ENCODE measurements around the gene PIP5KL1.

Gene PIP5KL1

GRCh38 chr9:127962278-127962677, 31.7 kb upstream of the PIP5KL1 start:
- H3K4me3 ChIP-seq (ENCODE audit: low read depth, low read length): no peak overlapping the region
- DNase-seq (ENCODE audit: low read depth): no peak
- no peak for TF ChIP-seq CTCF (conservative IDR thresholded peaks at IDR 0.05; ENCODE audit: low read depth, low read length)

GRCh38 chr9:127961613-127962155, 31.1 kb upstream of the PIP5KL1 start:
- no peak for DNase-seq (ENCODE audit: low read depth)
- no peak for TF ChIP-seq CTCF (conservative IDR thresholded peaks at IDR 0.05; ENCODE audit: low read depth, low read length)
- H3K4me3 ChIP-seq (ENCODE audit: low read depth, low read length): no peak overlapping the region

DNA sequence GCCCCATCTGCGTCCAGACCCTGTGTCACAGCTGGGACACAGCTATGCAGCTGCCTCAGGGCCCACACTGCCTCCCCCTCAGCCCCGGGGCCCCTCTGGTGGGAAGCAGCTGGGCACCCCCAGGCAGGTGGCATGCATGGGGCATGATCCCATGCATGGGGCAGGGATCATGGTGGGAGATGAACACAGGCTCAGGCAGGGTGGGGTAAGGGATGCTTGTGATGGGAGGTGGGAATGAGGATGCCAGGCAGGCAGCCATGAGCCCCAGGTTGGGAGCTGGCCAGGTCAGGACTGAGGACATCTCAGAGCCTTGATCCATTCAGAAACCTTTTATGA, 30.5 kb upstream of the PIP5KL1 start:
- no peak for TF ChIP-seq CTCF (conservative IDR thresholded peaks at IDR 0.05; ENCODE audit: low read depth, low read length)
- no peak overlapping the region for H3K4me3 ChIP-seq (ENCODE audit: low read depth, low read length)
- no peak for DNase-seq (ENCODE audit: low read depth)

DNA sequence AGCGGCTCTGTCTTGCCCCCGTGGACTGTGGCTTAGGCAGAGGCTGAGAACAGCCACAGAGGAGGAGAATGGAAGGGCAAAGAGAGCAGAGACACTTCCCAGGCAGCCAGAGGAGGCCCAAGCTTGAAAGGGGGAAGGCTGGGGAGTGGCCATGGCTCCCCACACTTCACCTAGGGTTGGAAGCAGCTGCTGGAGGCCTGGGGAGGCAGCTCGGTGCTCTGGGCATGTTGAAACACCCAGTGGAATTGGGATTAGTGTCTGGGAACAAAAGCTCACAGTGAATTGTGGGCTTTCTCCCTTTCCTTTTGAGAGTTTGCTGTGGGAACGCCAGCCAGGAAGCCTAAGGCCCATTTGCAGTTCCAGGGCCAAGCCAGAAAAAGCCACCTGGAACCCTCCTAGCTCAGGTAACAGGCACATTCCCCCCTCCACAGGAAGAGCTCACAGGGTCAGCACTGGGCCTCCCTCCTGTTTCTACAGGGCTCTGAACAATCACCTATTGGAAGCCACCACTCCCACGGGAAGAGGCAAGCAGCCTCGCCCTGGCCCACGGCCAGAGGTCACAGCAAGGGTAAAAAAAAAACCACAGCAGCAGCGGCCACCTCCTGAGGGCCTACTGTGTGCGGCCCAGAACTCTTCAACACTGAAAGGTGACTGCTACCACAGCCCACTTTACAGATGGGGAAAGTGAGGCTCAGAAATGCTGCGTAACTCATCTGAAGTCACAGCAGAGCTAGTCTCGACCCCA, 30.0 kb upstream of the PIP5KL1 start:
- TF ChIP-seq CTCF (conservative IDR thresholded peaks at IDR 0.05; ENCODE audit: low read depth, low read length): no peak
- no peak for DNase-seq (ENCODE audit: low read depth)
- H3K4me3 ChIP-seq (ENCODE audit: low read depth, low read length): no peak overlapping the region

DNA sequence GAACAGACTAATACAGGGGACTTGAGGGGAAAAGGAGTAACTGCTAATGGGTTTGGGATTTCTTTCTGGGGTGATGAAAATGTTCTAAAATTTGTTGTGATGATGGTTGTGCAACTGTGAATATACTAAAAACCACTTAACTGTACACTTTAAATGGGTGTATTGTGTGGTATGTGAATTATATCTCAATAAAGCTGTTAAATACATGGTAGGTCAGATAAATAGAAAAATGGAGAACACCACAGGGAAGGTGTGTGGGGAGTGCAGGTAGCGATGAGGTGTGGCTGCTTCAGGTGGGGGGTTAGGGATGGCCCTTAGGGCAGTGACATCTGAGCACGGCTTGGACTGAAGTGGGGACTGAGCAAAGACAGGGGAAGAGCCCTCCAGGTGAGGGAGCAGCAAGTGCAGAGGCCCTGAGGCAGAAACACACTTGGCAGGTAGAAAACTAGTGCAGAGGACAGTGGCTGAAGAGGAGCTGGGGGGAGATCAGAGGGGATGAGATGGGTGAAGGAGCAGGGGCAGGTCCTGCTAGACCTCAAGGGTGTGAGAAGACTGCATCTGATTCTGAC, 29.3 kb upstream of the PIP5KL1 start:
- no peak for TF ChIP-seq CTCF (conservative IDR thresholded peaks at IDR 0.05; ENCODE audit: low read depth, low read length)
- no peak for DNase-seq (ENCODE audit: low read depth)
- H3K4me3 ChIP-seq (ENCODE audit: low read depth, low read length): no peak overlapping the region

- no peak overlapping the region for H3K4me3 ChIP-seq (ENCODE audit: low read depth, low read length)
- no peak for TF ChIP-seq CTCF (conservative IDR thresholded peaks at IDR 0.05; ENCODE audit: low read depth, low read length)
- no peak for DNase-seq (ENCODE audit: low read depth)
These were observed 28.8 kb upstream of the PIP5KL1 start for GRCh38 chr9:127959398-127959797.

DNA sequence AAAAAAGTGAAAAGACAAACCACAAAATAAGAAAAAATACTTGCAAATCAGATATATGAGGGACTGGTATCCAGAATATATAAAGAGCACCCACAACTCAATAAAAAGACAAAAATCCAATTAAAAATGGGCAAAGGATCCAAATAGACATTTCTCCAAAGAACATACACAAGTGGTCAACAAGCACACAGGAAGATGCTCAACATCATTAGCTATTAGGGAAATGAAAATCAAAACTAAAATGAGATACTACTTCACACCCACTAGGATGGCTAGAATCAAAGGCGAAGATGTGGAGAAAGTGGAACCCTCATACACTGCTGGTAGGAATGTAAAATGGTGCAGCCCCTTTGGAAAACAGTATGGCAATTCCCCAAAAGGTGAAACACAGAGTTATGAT, 28.2 kb upstream of the PIP5KL1 start:
- no peak for DNase-seq (ENCODE audit: low read depth)
- TF ChIP-seq CTCF (conservative IDR thresholded peaks at IDR 0.05; ENCODE audit: low read depth, low read length): no peak
- H3K4me3 ChIP-seq (ENCODE audit: low read depth, low read length): no peak overlapping the region

Measured in choroid plexus epithelial cell (primary cell).